NCI-H187 (cell line): Measurements from ENCODE around the gene TBX4.
"Not testable (repeated sequence)": the region's sequence is repeated elsewhere in the genome, so short reads cannot be mapped to it uniquely, and the experiment has no call there.

Experiments
- DNase-seq, 2 experiments: peaks; one replicate each; lab custom pipeline; 2025; lab: John Stamatoyannopoulos, UW

Gene TBX4

GRCh38 chr17:61484174-61484573, 32.0 kb downstream of the TBX4 start:
- DNase-seq: no peak

GRCh38 chr17:61485067-61485775, 33.0 kb downstream of the TBX4 start:
- DNase-seq: no peak

GRCh38 chr17:61486135-61487120, 34.2 kb downstream of the TBX4 start:
- DNase-seq: no peak

- no peak for DNase-seq
Observed at GRCh38 chr17:61487161-61487988, 35.2 kb downstream of the TBX4 start.

GRCh38 chr17:61487989-61488595, 35.9 kb downstream of the TBX4 start:
- DNase-seq: no peak

GRCh38 chr17:61488878-61489718, 36.9 kb downstream of the TBX4 start:
- DNase-seq: no peak

- DNase-seq: no peak
Observed at GRCh38 chr17:61489719-61490490, 37.7 kb downstream of the TBX4 start.

- no peak for DNase-seq
Observed at GRCh38 chr17:61490540-61490975, 38.3 kb downstream of the TBX4 start.

- no peak for DNase-seq
Observed at GRCh38 chr17:61491981-61492380, 39.8 kb downstream of the TBX4 start.

GRCh38 chr17:61492759-61493526, 40.7 kb downstream of the TBX4 start:
- no peak for DNase-seq

- not testable (repeated sequence) for DNase-seq
Observed at GRCh38 chr17:61493830-61494324, 41.7 kb downstream of the TBX4 start.

GRCh38 chr17:61494325-61495160, 42.3 kb downstream of the TBX4 start:
- DNase-seq: no peak

- no peak for DNase-seq
Observed at GRCh38 chr17:61495161-61495857, 43.1 kb downstream of the TBX4 start.

GRCh38 chr17:61496174-61496956, 44.1 kb downstream of the TBX4 start:
- no peak for DNase-seq

- no peak for DNase-seq
Observed at GRCh38 chr17:61496957-61497653, 44.9 kb downstream of the TBX4 start.
